K562 (cell line): ENCODE measurements around the gene EMILIN1. TPM values are rescaled to one million over a fixed set of nuclear protein-coding genes. Genes with fewer than 3 reads are reported as not detected.
A peak's percentile ranks its signal among the peaks of the same experiment; 100 is the strongest.

Experiments
- BCL6 ChIP-seq: fragments of 250-450 bp; sonication (Bioruptor Pico); IDR thresholded peaks from 2 replicates; pipeline ENCODE4 v1.4.0; 2020
- ESRRA ChIP-seq: fragments of 450-650 bp; IDR thresholded peaks from 2 replicates; pipeline ENCODE4 v1.6.1; 2014; ENCODE audit warnings: low read depth, mild to moderate bottlenecking, moderate library complexity, borderline replicate concordance
- GATA2 ChIP-seq: sonication (generic); formaldehyde crosslinking; IDR thresholded peaks from 2 replicates; pipeline ENCODE4 v1.4.0; 2020; ENCODE audit warnings: mild to moderate bottlenecking, missing genetic modification reagents
- HOMEZ ChIP-seq: fragments of 250-450 bp; sonication (Bioruptor Pico); IDR thresholded peaks from 2 replicates; pipeline ENCODE4 v1.4.0; 2020; ENCODE audit warnings: mild to moderate bottlenecking, moderate library complexity
- IRF9 ChIP-seq: fragments of 450-650 bp; IDR thresholded peaks from 2 replicates; pipeline ENCODE4 v1.6.1; 2016; ENCODE audit warnings: missing biosample characterization, missing genetic modification characterization
- MEF2D ChIP-seq: conservative IDR thresholded peaks from 2 replicates; pipeline ENCODE4 v1.6.1; 2016; ENCODE audit warnings: low read depth, missing genetic modification characterization, missing compliant biosample characterization
- MITF ChIP-seq: IDR thresholded peaks from 2 replicates; pipeline ENCODE4 v1.6.1; 2014; ENCODE audit warnings: antibody characterized with exemption
- PRPF4 ChIP-seq: fragments of 200-400 bp; formaldehyde crosslinking; IDR thresholded peaks from one replicate; pipeline ENCODE4 v1.6.1; 2017; ENCODE audit warnings: low read length, low read depth, mild to moderate bottlenecking; ENCODE audit not compliant: insufficient read depth, poor library complexity, severe bottlenecking
- RERE ChIP-seq: sonication (generic); formaldehyde crosslinking; IDR thresholded peaks from 2 replicates; pipeline ENCODE4 v1.8.0; 2023; ENCODE audit warnings: missing genetic modification reagents, mild to moderate bottlenecking, borderline replicate concordance
- THAP7 ChIP-seq: fragments of 250-450 bp; sonication (Bioruptor Pico); IDR thresholded peaks from 2 replicates; pipeline ENCODE4 v1.5.0; 2021
- ZNF551 ChIP-seq: fragments of 250-450 bp; sonication (Bioruptor Pico); IDR thresholded peaks from 2 replicates; pipeline ENCODE4 v1.5.0; 2021; ENCODE audit warnings: mild to moderate bottlenecking, moderate library complexity
- ZNF57 ChIP-seq: fragments of 450-650 bp; formaldehyde crosslinking; IDR thresholded peaks from 2 replicates; pipeline ENCODE4 v1.4.0; 2020; ENCODE audit warnings: mild to moderate bottlenecking, moderate library complexity
- polyA plus RNA-seq, 8 experiments: library from polyadenylated mRNA; depleted of rRNA in 4 of 8; stranded (reverse) in 5 of 8; unstranded in 3 of 8; fragments of >200 nt; fragmentation: Nextera tagmentation in 2 of 8; fragmentation: Illumina TruSeq in 1 of 8; extraction: Ambion mirVana in 2 of 8; extraction: Trizol in 1 of 8; gene quantifications; 2 replicates each; pipeline versions ENCODE4 v1.2.1 to v1.2.3, GENCODE V29; 2011 to 2014; ENCODE audit warnings: inconsistent platforms in 1 of 8, missing spikeins in 1 of 8
- total RNA-seq, 7 experiments: library from RNA; depleted of rRNA in 6 of 7; stranded (reverse); fragments of >200 nt in 6 of 7; fragmentation: Illumina TruSeq in 2 of 7; extraction: Trizol in 2 of 7; gene quantifications; 2 replicates each; pipeline versions ENCODE4 v1.2.1 to v1.2.3, GENCODE V29; 2011 to 2021; ENCODE audit warnings: low replicate concordance in 1 of 7

Gene EMILIN1
- total and polyA plus RNA-seq, 9 of the 15 experiments (the other 6 are each of a cell fraction or from before 2014, with no cell fraction given): 0.04 to 2.7 (median 0.54) TPM; not detected in 2

- TF ChIP-seq RERE (CRISPR knock-in tag) (0 out of 2 replicates have a peak, but pooled peaks have one; percentile 86), MEF2D (tag) (no peak), HOMEZ (no peak), ESRRA (no peak), MITF (no peak), IRF9 (no peak), GATA2 (CRISPR knock-in tag) (no peak), ZNF57 (no peak), PRPF4 (no peak), THAP7 (no peak), ZNF551 (CRISPR knock-in tag) (no peak), BCL6 (CRISPR knock-in tag) (no peak)
- TF ChIP-seq, all 486 proteins: peak for 88
Observed at GRCh38 chr2:27133905-27134780, 55.7 kb downstream of the EMILIN1 start, which contains the start of gene PREB (continued).
